HepG2 (cell line): Measurements from ENCODE around the gene RCC1. TPM values are rescaled to one million over a fixed set of nuclear protein-coding genes. Genes with fewer than 3 reads are reported as not detected.

Experiments used
- AFF4 ChIP-seq: sonication (generic); formaldehyde crosslinking; IDR thresholded peaks from 2 replicates; pipeline ENCODE4 v1.4.0; 2020; ENCODE audit warnings: missing genetic modification reagents
- ARID2 ChIP-seq: sonication (generic); formaldehyde crosslinking; IDR thresholded peaks from 2 replicates; pipeline ENCODE4 v1.8.1; 2022; ENCODE audit warnings: mild to moderate bottlenecking, missing genetic modification reagents, borderline replicate concordance
- CENPX ChIP-seq: sonication (generic); formaldehyde crosslinking; IDR thresholded peaks from 2 replicates; pipeline ENCODE4 v1.9.0; 2021; ENCODE audit warnings: mild to moderate bottlenecking, missing genetic modification reagents, moderate library complexity
- ETV6 ChIP-seq: sonication (generic); formaldehyde crosslinking; conservative IDR thresholded peaks from 2 replicates; pipeline ENCODE4 v1.4.0; 2020; ENCODE audit warnings: missing genetic modification reagents
- HIVEP1 ChIP-seq: sonication (generic); formaldehyde crosslinking; IDR thresholded peaks from 2 replicates; pipeline ENCODE4 v1.4.0; 2020; ENCODE audit warnings: mild to moderate bottlenecking, missing genetic modification reagents
- MED1 ChIP-seq: sonication (generic); formaldehyde crosslinking; IDR thresholded peaks from 2 replicates; pipeline ENCODE4 v1.4.0; 2020; ENCODE audit warnings: missing genetic modification reagents
- MYC ChIP-seq: sonication (generic); formaldehyde crosslinking; IDR thresholded peaks from 2 replicates; pipeline ENCODE4 v1.9.0; 2021; ENCODE audit warnings: missing genetic modification reagents, borderline replicate concordance
- PBX3 ChIP-seq: sonication (generic); formaldehyde crosslinking; IDR thresholded peaks from 2 replicates; pipeline ENCODE4 v1.8.1; 2023; ENCODE audit warnings: missing genetic modification reagents, inconsistent platforms, borderline replicate concordance
- YY1 ChIP-seq: IDR thresholded peaks from 2 replicates; pipeline ENCODE4 v1.6.1; 2011; ENCODE audit warnings: low read length, low read depth, moderate library complexity, mild to moderate bottlenecking; ENCODE audit not compliant: insufficient read depth, insufficient replicate concordance
- ZBTB26 ChIP-seq: IDR thresholded peaks from 2 replicates; pipeline ENCODE4 v1.6.1; 2016; ENCODE audit warnings: missing compliant biosample characterization, missing genetic modification reagents, borderline replicate concordance
- ZBTB38 ChIP-seq: sonication (generic); formaldehyde crosslinking; IDR thresholded peaks from 2 replicates; pipeline ENCODE4 v1.5.1; 2020; ENCODE audit warnings: mild to moderate bottlenecking, missing genetic modification reagents
- ZFP36L2 ChIP-seq: sonication (generic); formaldehyde crosslinking; IDR thresholded peaks from 2 replicates; pipeline ENCODE4 v1.4.0; 2020; ENCODE audit warnings: missing genetic modification reagents
- ZMYM2 ChIP-seq: sonication (generic); formaldehyde crosslinking; IDR thresholded peaks from 2 replicates; pipeline ENCODE4 v1.8.0; 2022; ENCODE audit warnings: mild to moderate bottlenecking, missing genetic modification reagents
- ZNF331 ChIP-seq: sonication (generic); formaldehyde crosslinking; IDR thresholded peaks from 2 replicates; pipeline ENCODE4 v1.4.0; 2020; ENCODE audit warnings: missing genetic modification reagents
- ZNF496 ChIP-seq: sonication (generic); formaldehyde crosslinking; IDR thresholded peaks from 2 replicates; pipeline ENCODE4 v1.8.1; 2023; ENCODE audit warnings: mild to moderate bottlenecking, moderate library complexity, missing genetic modification reagents; ENCODE audit not compliant: insufficient replicate concordance
- ZNF576 ChIP-seq: sonication (generic); formaldehyde crosslinking; IDR thresholded peaks from 2 replicates; pipeline ENCODE4 v1.4.0; 2020; ENCODE audit warnings: mild to moderate bottlenecking, missing genetic modification reagents
- ZNF691 ChIP-seq: sonication (generic); formaldehyde crosslinking; IDR thresholded peaks from 2 replicates; pipeline ENCODE4 v1.4.0; 2020; ENCODE audit warnings: missing genetic modification reagents, low read depth, mild to moderate bottlenecking, borderline replicate concordance
- ZNF768 ChIP-seq: sonication (generic); formaldehyde crosslinking; IDR thresholded peaks from 2 replicates; pipeline ENCODE4 v1.4.0; 2020; ENCODE audit warnings: missing genetic modification reagents
- ZNF781 ChIP-seq: sonication (generic); formaldehyde crosslinking; IDR thresholded peaks from 2 replicates; pipeline ENCODE4 v1.5.1; 2020; ENCODE audit warnings: borderline replicate concordance, mild to moderate bottlenecking, missing genetic modification reagents; ENCODE audit errors: not compliant biosample characterization
- polyA plus RNA-seq, 8 experiments: library from polyadenylated mRNA; depleted of rRNA in 3 of 8; stranded (reverse) in 7 of 8; unstranded in 1 of 8; fragments of >200 nt; fragmentation: Illumina TruSeq in 4 of 8; extraction: Trizol in 4 of 8; gene quantifications; 2 replicates each; pipeline versions ENCODE4 v1.2.1 to v1.2.3, GENCODE V29; 2011 to 2016; ENCODE audit warnings: low read depth in 4 of 8, missing spikeins in 1 of 8, mixed read lengths in 1 of 8; ENCODE audit not compliant: insufficient read depth in 1 of 8
- total RNA-seq, 5 experiments: library from RNA; depleted of rRNA; stranded (reverse); fragments of >200 nt; fragmentation: Illumina TruSeq; extraction: Trizol; gene quantifications; 2 replicates each; pipeline ENCODE4 v1.2.3, GENCODE V29; 2016; ENCODE audit warnings: low read depth in 1 of 5
- TF ChIP-seq, protein P1 (sequence below): IDR thresholded peaks from 2 replicates; pipeline ENCODE4 v1.6.1; 2018; ENCODE audit warnings: missing genetic modification reagents

The RCC1 gene
- total and polyA plus RNA-seq, 2 of the 13 experiments (the other 11 are each of a cell fraction or from before 2014, with no cell fraction given), result 47.2 to 80.8 TPM

- TF ChIP-seq ZBTB26 (CRISPR knock-in tag) (peak; percentile 53; the same call in 1 of the 2 replicates), ZBTB38 (peak; percentile 74), ARID2 (CRISPR knock-in tag) (no peak), ZNF691 (no peak), PBX3 (CRISPR knock-in tag) (no peak), ZNF496 (CRISPR knock-in tag) (no peak), HIVEP1 (CRISPR knock-in tag) (peak; percentile 38; the same call in 1 of the 2 replicates), MYC (CRISPR knock-in tag) (no peak), MED1 (CRISPR knock-in tag) (peak; percentile 60), ZNF576 (CRISPR knock-in tag) (no peak), CENPX (CRISPR knock-in tag) (no peak), ZNF768 (CRISPR knock-in tag) (0 out of 2 replicates have a peak, but pooled peaks have one; percentile 12), AFF4 (CRISPR knock-in tag) (peak; percentile 97), ETV6 (CRISPR knock-in tag) (peak; percentile 19; the same call in 1 of the 2 replicates), ZFP36L2 (CRISPR knock-in tag) (no peak), ZMYM2 (no peak; the same call in 1 of the 2 replicates), YY1 (no peak), ZNF331 (CRISPR knock-in tag) (peak; percentile 76), ZNF781 (peak; percentile 70)
- TF ChIP-seq, protein P1, sequence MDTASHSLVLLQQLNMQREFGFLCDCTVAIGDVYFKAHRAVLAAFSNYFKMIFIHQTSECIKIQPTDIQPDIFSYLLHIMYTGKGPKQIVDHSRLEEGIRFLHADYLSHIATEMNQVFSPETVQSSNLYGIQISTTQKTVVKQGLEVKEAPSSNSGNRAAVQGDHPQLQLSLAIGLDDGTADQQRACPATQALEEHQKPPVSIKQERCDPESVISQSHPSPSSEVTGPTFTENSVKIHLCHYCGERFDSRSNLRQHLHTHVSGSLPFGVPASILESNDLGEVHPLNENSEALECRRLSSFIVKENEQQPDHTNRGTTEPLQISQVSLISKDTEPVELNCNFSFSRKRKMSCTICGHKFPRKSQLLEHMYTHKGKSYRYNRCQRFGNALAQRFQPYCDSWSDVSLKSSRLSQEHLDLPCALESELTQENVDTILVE (CRISPR knock-in tag), result peak; percentile 64
Observed at GRCh38 chr1:28505406-28506187, at the start of gene RCC1 (continued).
